Kidney (tissue), 14 donors: ENCODE results near the gene GFM1. TPM values are rescaled to one million over a fixed set of nuclear protein-coding genes. Genes with fewer than 3 reads are reported as not detected.

Experiments
- DNase-seq, 5 donors: peaks; one replicate each; pipeline ENCODE4 v3.0.0-alpha.2; 2013 to 2020
- FAIRE-seq: peaks from 2 replicates; lab custom pipeline; 2012; peaks lifted over from hg19 to GRCh38; lab: Jason Lieb, UNC
- H3K27ac ChIP-seq, 2 donors: one replicate each; pipeline ENCODE4 v1.7.0; 2013; ENCODE audit warnings: low read depth in 2 of 2, low read length in 2 of 2, inconsistent platforms in 1 of 2
- H3K27me3 ChIP-seq: one replicate; pipeline ENCODE4 v1.7.1; 2013; ENCODE audit warnings: low read length, inconsistent platforms; ENCODE audit not compliant: control insufficient read depth, insufficient read depth
- H3K36me3 ChIP-seq, 3 donors: one replicate each; pipeline versions ENCODE4 v1.7.0 to v1.7.1; 2013; ENCODE audit warnings: low read length in 3 of 3, control low read depth in 1 of 3, inconsistent platforms in 1 of 3; ENCODE audit not compliant: insufficient read depth in 3 of 3, control insufficient read depth in 2 of 3
- H3K4me1 ChIP-seq, 3 donors: one replicate each; pipeline versions ENCODE4 v1.7.0 to v1.7.1; 2013; ENCODE audit warnings: low read length in 3 of 3, inconsistent platforms in 1 of 3, low read depth in 1 of 3; ENCODE audit not compliant: control insufficient read depth in 2 of 3, insufficient read depth in 2 of 3
- H3K4me3 ChIP-seq, 3 donors: one replicate each; pipeline versions ENCODE4 v1.7.0 to v1.8.1; 2013; ENCODE audit warnings: low read length in 3 of 3, control low read depth in 1 of 3, inconsistent platforms in 1 of 3
- H3K9ac ChIP-seq, 3 donors: one replicate each; pipeline versions ENCODE4 v1.7.0 to v1.7.1; 2013; ENCODE audit warnings: low read length in 3 of 3, control low read depth in 1 of 3, inconsistent platforms in 1 of 3
- H3K9me3 ChIP-seq, 3 donors: one replicate each; pipeline versions ENCODE4 v1.7.0 to v1.7.1; 2013; ENCODE audit warnings: low read length in 3 of 3, control low read depth in 1 of 3, inconsistent platforms in 1 of 3; ENCODE audit not compliant: control insufficient read depth in 2 of 3, insufficient read depth in 1 of 3
- intact Hi-C: fragments of 100-400 bp; cut with DNase I; formaldehyde crosslinking; loops from one replicate; pipeline ENCODE4 v1.11.1; 2022
- polyA plus RNA-seq: library from polyadenylated mRNA; stranded (reverse); fragments of 350-450 nt; fragmentation: Illumina TruSeq; extraction: RNeasy Lipid Tissue Mini Kit (QIAGEN cat#74804); gene quantifications from one replicate; pipeline ENCODE4 v1.2.3, GENCODE V29; 2014; ENCODE audit warnings: low read depth, low replicate concordance; ENCODE audit not compliant: insufficient read depth
- total RNA-seq: library from RNA; stranded (reverse); fragmentation: NEBNext Ultra II Directional; extraction: Animal tissue kit (Norgen Biotek cat#: 25700); gene quantifications from one replicate; pipeline ENCODE4 v1.2.1, GENCODE V29; 2021
- TF ChIP-seq, protein P1 (sequence below): IDR thresholded peaks from 3 replicates; pipeline ENCODE4 v1.5.1; 2012; ENCODE audit warnings: mild to moderate bottlenecking, moderate library complexity, borderline replicate concordance; ENCODE audit not compliant: insufficient read depth; ENCODE audit errors: extremely low read depth
- donor health status: control.
- donor health status: control.
- donor health status: control.
- donor health status: control.
- donor health status: control.
- donor health status: DM: yes; HTN: yes; CAD: no.
- donor health status: Normal renal cell carcinoma (clear cell type).

GFM1 gene
- total and polyA plus RNA-seq, 2 donors from 2014 or later: 21.9 to 49.3 TPM

DNA sequence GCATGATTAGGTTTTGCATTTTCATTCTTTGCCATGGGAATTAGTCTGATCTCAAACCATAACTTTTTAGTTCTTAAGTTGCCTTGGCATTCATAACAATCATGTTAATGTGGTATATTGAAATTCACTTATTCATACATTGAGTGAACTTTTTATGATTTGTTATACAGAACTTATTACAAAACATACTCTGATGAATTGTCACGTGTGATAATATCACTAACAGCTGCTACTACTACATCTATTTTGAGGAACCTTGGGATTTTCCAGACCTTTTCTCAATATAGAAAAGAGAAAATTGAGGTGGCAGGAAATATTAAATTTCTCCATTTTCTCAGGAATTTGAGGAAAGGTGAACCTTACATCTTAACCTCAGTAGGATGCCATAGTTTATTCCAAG, 18.9 kb downstream of the GFM1 start:
- Histone ChIP-seq H3K36me3 (peaks cover 0 to 49% (median 34%) of the 10 kb centered on the region in 3 donors), H3K4me1 (no peaks in the 10 kb centered on the region), H3K27me3 (no peaks in the 10 kb centered on the region), H3K27ac (no peak overlapping the region), H3K4me3 (no peak overlapping the region), H3K9ac (no peak overlapping the region), H3K9me3 (no peaks in the 10 kb centered on the region)
- intact Hi-C loops: loop anchor here (10.0 kb wide), 1 partner anchor 132 kb away; no protein-coding TSS in a partner anchor
- TF ChIP-seq, protein P1, sequence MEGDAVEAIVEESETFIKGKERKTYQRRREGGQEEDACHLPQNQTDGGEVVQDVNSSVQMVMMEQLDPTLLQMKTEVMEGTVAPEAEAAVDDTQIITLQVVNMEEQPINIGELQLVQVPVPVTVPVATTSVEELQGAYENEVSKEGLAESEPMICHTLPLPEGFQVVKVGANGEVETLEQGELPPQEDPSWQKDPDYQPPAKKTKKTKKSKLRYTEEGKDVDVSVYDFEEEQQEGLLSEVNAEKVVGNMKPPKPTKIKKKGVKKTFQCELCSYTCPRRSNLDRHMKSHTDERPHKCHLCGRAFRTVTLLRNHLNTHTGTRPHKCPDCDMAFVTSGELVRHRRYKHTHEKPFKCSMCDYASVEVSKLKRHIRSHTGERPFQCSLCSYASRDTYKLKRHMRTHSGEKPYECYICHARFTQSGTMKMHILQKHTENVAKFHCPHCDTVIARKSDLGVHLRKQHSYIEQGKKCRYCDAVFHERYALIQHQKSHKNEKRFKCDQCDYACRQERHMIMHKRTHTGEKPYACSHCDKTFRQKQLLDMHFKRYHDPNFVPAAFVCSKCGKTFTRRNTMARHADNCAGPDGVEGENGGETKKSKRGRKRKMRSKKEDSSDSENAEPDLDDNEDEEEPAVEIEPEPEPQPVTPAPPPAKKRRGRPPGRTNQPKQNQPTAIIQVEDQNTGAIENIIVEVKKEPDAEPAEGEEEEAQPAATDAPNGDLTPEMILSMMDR: no peak
- DNase-seq (no peak), FAIRE-seq (no peak)

GRCh38 chr3:158663832-158664231, 19.5 kb downstream of the GFM1 start:
- intact Hi-C loops: loop anchor here (10.0 kb wide), 1 partner anchor 131 kb away; no protein-coding TSS in a partner anchor
- Histone ChIP-seq H3K9me3 (no peaks in the 10 kb centered on the region), H3K9ac (no peak overlapping the region)

GRCh38 chr3:158666416-158666815, 22.1 kb downstream of the GFM1 start:
- no peak overlapping the region for H3K4me3 ChIP-seq
- peaks cover 3 to 37% (median 30%) of the 10 kb centered on the region in 3 donors for H3K36me3 ChIP-seq
- no peak for FAIRE-seq
- no peak overlapping the region for H3K9ac ChIP-seq
- no peaks in the 10 kb centered on the region for H3K9me3 ChIP-seq
- no peak overlapping the region for H3K27ac ChIP-seq
- TF ChIP-seq, protein P1: no peak
- peaks cover 0 to 2% (median 0%) of the 10 kb centered on the region in 3 donors for H3K4me1 ChIP-seq
- no peak for DNase-seq
- no peaks in the 10 kb centered on the region for H3K27me3 ChIP-seq
- intact Hi-C loops: loop anchor here (10.0 kb wide), 1 partner anchor 128 kb away; no protein-coding TSS in a partner anchor

More at GRCh38 chr3:158663832-158664231, 19.5 kb downstream of the GFM1 start:
- Histone ChIP-seq H3K27me3 (no peaks in the 10 kb centered on the region), H3K36me3 (peaks cover 0 to 47% (median 36%) of the 10 kb centered on the region in 3 donors), H3K27ac (no peak overlapping the region), H3K4me1 (no peaks in the 10 kb centered on the region), H3K4me3 (no peak overlapping the region)
- FAIRE-seq: no peak
- TF ChIP-seq, protein P1: no peak
- DNase-seq: no peak

DNA sequence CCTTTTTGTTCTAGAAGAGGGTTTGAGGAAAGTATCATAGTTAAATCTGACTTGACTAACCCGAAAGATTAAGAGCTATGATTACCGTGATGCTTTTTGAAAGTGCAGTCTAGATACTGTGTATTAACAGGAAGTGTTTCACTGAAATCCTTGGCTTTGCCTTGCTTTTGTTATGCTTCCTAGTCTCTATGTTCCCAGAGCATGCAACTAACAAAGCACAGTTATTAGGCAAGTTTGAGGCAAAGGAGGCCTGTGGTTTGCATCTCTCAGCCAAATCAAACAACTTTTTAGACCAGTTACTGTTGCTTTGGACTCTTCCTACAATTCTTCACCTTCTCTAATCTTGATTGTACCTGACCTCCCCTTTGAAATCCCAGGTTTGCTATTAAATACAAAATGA, 24.2 kb downstream of the GFM1 start:
- no peak for FAIRE-seq
- Histone ChIP-seq H3K9me3 (no peaks in the 10 kb centered on the region), H3K36me3 (peaks cover 3 to 32% (median 22%) of the 10 kb centered on the region in 3 donors), H3K27me3 (no peaks in the 10 kb centered on the region), H3K4me1 (peaks cover 0 to 10% (median 5%) of the 10 kb centered on the region in 3 donors), H3K27ac (no peak overlapping the region), H3K4me3 (no peak overlapping the region), H3K9ac (no peak overlapping the region)
- no peak for DNase-seq
- TF ChIP-seq, protein P1: no peak
- intact Hi-C loops: loop anchor here (10.0 kb wide), 1 partner anchor 126 kb away; no protein-coding TSS in a partner anchor
